Liver (tissue), 3 donors: Measurements from ENCODE around the gene CMTM2.

Experiments
- CTCF ChIP-seq: fragments of 150-350 bp; IDR thresholded peaks from 2 replicates; pipeline ENCODE4 v1.5.1; 2017; ENCODE audit warnings: improper control_type of control experiment, low read depth, low read length; ENCODE audit not compliant: missing input control
- FOXA1 ChIP-seq: IDR thresholded peaks from 2 replicates; pipeline ENCODE4 v1.6.1; 2016; ENCODE audit warnings: antibody characterized with exemption
- MAX ChIP-seq: IDR thresholded peaks from 2 replicates; pipeline ENCODE4 v1.6.1; 2016; ENCODE audit warnings: antibody characterized with exemption
- RAD21 ChIP-seq, 2 donors: IDR thresholded peaks; 2 replicates each; pipeline ENCODE4 v1.6.1; 2016; ENCODE audit warnings: antibody characterized with exemption in 2 of 2, mild to moderate bottlenecking in 2 of 2
- REST ChIP-seq: IDR thresholded peaks from 2 replicates; pipeline ENCODE4 v1.6.1; 2016; ENCODE audit warnings: antibody characterized with exemption, mild to moderate bottlenecking
- donor health status: healthy.
- donor health status: healthy.

GRCh38 chr16:66616169-66616568 lies 36.9 kb downstream of the CMTM2 start:
- TF ChIP-seq MAX (no peak), CTCF (no peak), RAD21 (IDR thresholded peaks at IDR 0.05) (no peak), FOXA1 (no peak), REST (no peak)
